Panc1 (cell line): ENCODE data around the gene GIPC3. TPM values are rescaled to one million over a fixed set of nuclear protein-coding genes. Genes with fewer than 3 reads are reported as not detected.

Source experiments
- ATAC-seq: fragments of 200-7000 bp; cut with Tn5 transposase; 2 replicates; pipeline ENCODE4 v1.9.1; 2020; ENCODE audit warnings: mild to moderate bottlenecking, moderate library complexity
- BruUV-seq: library from RNA; stranded (reverse); fragments of 400-500 nt; replicated peaks from 2 replicates; lab custom pipeline; 2021; lab: Mats Ljungman, UMichigan
- CTCF ChIA-PET: fragments of 300-600 bp; sonication (Branson Sonifier 250); formaldehyde crosslinking; loops from one replicate; lab custom pipeline; 2022; ENCODE audit warnings: antibody characterized with exemption; lab: Charles Lee
- POLR2A ChIA-PET: fragments of 300-600 bp; sonication (Branson Sonifier 250); formaldehyde crosslinking; loops from one replicate; lab custom pipeline; 2022; ENCODE audit warnings: antibody characterized with exemption; lab: Charles Lee
- DNase-seq: peaks from one replicate; pipeline ENCODE4 v3.0.0-alpha.2; 2010; ENCODE audit warnings: low read depth, low spot score
- H3K27ac ChIP-seq: 2 replicates; pipeline ENCODE4 v1.5.1; 2011; ENCODE audit warnings: mild to moderate bottlenecking, low read length, inconsistent platforms
- H3K27me3 ChIP-seq: fragments of 200-500 bp; sonication (Bioruptor generic); 2 replicates; pipeline ENCODE4 v1.6.0; 2014; ENCODE audit warnings: low read length, inconsistent platforms; ENCODE audit not compliant: control insufficient read depth, insufficient read depth
- H3K36me3 ChIP-seq: fragments of 200-500 bp; sonication (Bioruptor generic); 2 replicates; pipeline ENCODE4 v1.5.1; 2014; ENCODE audit warnings: inconsistent platforms, mild to moderate bottlenecking, low read length, moderate library complexity; ENCODE audit not compliant: control insufficient read depth, insufficient read depth
- H3K4me1 ChIP-seq: 2 replicates; pipeline ENCODE4 v1.5.1; 2011; ENCODE audit warnings: inconsistent platforms, mild to moderate bottlenecking, low read length, moderate library complexity; ENCODE audit not compliant: control insufficient read depth, insufficient read depth
- H3K4me3 ChIP-seq, 2 experiments: 2 replicates each; pipeline ENCODE4 v1.5.1; 2011 to 2012; ENCODE audit warnings: low read depth in 2 of 2, low read length in 2 of 2, mild to moderate bottlenecking in 2 of 2, inconsistent platforms in 1 of 2, moderate library complexity in 1 of 2
- H3K9me3 ChIP-seq: fragments of 200-500 bp; sonication (Bioruptor generic); 2 replicates; pipeline ENCODE4 v1.5.1; 2014; ENCODE audit warnings: low read depth, mild to moderate bottlenecking, inconsistent platforms, low read length, moderate library complexity; ENCODE audit not compliant: control insufficient read depth, insufficient read depth
- CTCF ChIP-seq: fragments of 450-650 bp; IDR thresholded peaks from 2 replicates; pipeline ENCODE4 v1.5.1; 2017; ENCODE audit warnings: mild to moderate bottlenecking
- POLR2AphosphoS5 ChIP-seq: IDR thresholded peaks from 2 replicates; pipeline ENCODE4 v1.6.1; 2012; ENCODE audit warnings: mild to moderate bottlenecking, low read depth, low read length, moderate library complexity
- REST ChIP-seq, 2 experiments: IDR thresholded peaks; 2 replicates each; pipeline ENCODE4 v1.6.1; 2011 to 2012; ENCODE audit warnings: low read depth in 2 of 2, control low read depth in 1 of 2, low read length in 1 of 2, mild to moderate bottlenecking in 1 of 2, moderate library complexity in 1 of 2; ENCODE audit not compliant: insufficient read depth in 1 of 2
- SIN3A ChIP-seq: IDR thresholded peaks from 2 replicates; pipeline ENCODE4 v1.6.1; 2012; ENCODE audit warnings: low read depth, mild to moderate bottlenecking, low read length, moderate library complexity, borderline replicate concordance; ENCODE audit not compliant: insufficient read depth
- TCF7L2 ChIP-seq: IDR thresholded peaks from 2 replicates; pipeline ENCODE4 v1.6.1; 2011; ENCODE audit warnings: mild to moderate bottlenecking, low read depth, low read length, inconsistent platforms
- in situ Hi-C: cut with HindIII; loops from 2 replicates; pipeline ENCODE4 v1.10.0; 2016; ENCODE audit warnings: low sequenced_read_pairs, low pct_unique_long_range_greater_than_20kb
- intact Hi-C: fragments of 100-400 bp; cut with micrococcal nuclease; formaldehyde crosslinking; loops from one replicate; pipeline ENCODE4 v1.10.0; 2022; ENCODE audit not compliant: unreplicated experiment
- total RNA-seq: library from RNA; stranded (reverse); gene quantifications from one replicate; pipeline ENCODE4 v1.2.1, GENCODE V29; 2021; ENCODE audit not compliant: unreplicated experiment

The GIPC3 gene
- total RNA-seq, 1 experiment from 2014 or later: 0.92 TPM

GRCh38 chr19:3599776-3600187 lies 14.5 kb downstream of the GIPC3 start:
- TF ChIP-seq CTCF (no peak), REST (IDR thresholded peaks at IDR 0.05; ENCODE audit: insufficient read depth in 1 of 2, low read depth in 2 of 2, low read length in 1 of 2) (no peak), POLR2AphosphoS5 (no peak), TCF7L2 (no peak), SIN3A (no peak)
- no peaks in the 10 kb centered on the region for H3K27me3 ChIP-seq
- peaks cover 13% of the 10 kb centered on the region for H3K4me1 ChIP-seq
- no peaks in the 10 kb centered on the region for H3K36me3 ChIP-seq
- no TSS peak for BruUV-seq
- no peak overlapping the region for H3K27ac ChIP-seq
- H3K4me3 ChIP-seq: no peak overlapping the region
- CTCF ChIA-PET: no interaction called here
- intact Hi-C loops (no loop called here), in situ Hi-C loops (no loop called here)
- no peak for DNase-seq
- H3K9me3 ChIP-seq: no peaks in the 10 kb centered on the region
- no peak for ATAC-seq
- POLR2A ChIA-PET: no interaction called here

GRCh38 chr19:3601021-3601420 lies 15.7 kb downstream of the GIPC3 start:
- intact Hi-C loops (no loop called here), in situ Hi-C loops (no loop called here)
- H3K4me1 ChIP-seq: peaks cover 13% of the 10 kb centered on the region
- H3K27me3 ChIP-seq: no peaks in the 10 kb centered on the region
- no peak for ATAC-seq
- no peaks in the 10 kb centered on the region for H3K36me3 ChIP-seq
- no peak overlapping the region for H3K4me3 ChIP-seq
- no peak for TF ChIP-seq CTCF
- TF ChIP-seq POLR2AphosphoS5: no peak
- no peak for TF ChIP-seq REST (IDR thresholded peaks at IDR 0.05; ENCODE audit: insufficient read depth in 1 of 2, low read depth in 2 of 2, low read length in 1 of 2)
- no peak for TF ChIP-seq SIN3A
- TF ChIP-seq TCF7L2: no peak
- ChIA-PET CTCF (interaction anchor here (0.6 kb wide), 1 partner anchor 12 kb away, joined by 3 read pairs; no protein-coding TSS in a partner anchor), POLR2A (no interaction called here)
- no peak overlapping the region for H3K27ac ChIP-seq
- BruUV-seq: no TSS peak
- no peak for DNase-seq
- no peaks in the 10 kb centered on the region for H3K9me3 ChIP-seq
